GM18505 (cell line): ENCODE measurements around the gene SLC27A3.
A peak's percentile ranks its signal among the peaks of the same experiment; 100 is the strongest.

Source experiments
- ATAC-seq: cut with Tn5 transposase; IDR thresholded peaks from one replicate; pipeline ENCODE4 v1.9.1; 2021; ENCODE audit not compliant: unreplicated experiment
- POLR2A ChIP-seq: IDR thresholded peaks from 4 replicates; pipeline ENCODE4 v1.6.1; 2011; ENCODE audit warnings: borderline replicate concordance; ENCODE audit not compliant: insufficient read depth, insufficient read length; ENCODE audit errors: extremely low read depth

Gene SLC27A3

GRCh38 chr1:153783233-153784190 is 8.3 kb downstream of the SLC27A3 start:
- peak; percentile 85 for ATAC-seq
- TF ChIP-seq POLR2A = peak; percentile 98

GRCh38 chr1:153786038-153786790 is 11.0 kb downstream of the SLC27A3 start:
- TF ChIP-seq POLR2A = no peak
- no peak for ATAC-seq

- TF ChIP-seq POLR2A = no peak
- no peak for ATAC-seq
Observed at GRCh38 chr1:153789478-153790034, 14.3 kb downstream of the SLC27A3 start.

GRCh38 chr1:153790313-153790965 is 15.2 kb downstream of the SLC27A3 start:
- no peak for TF ChIP-seq POLR2A
- peak; percentile 16 for ATAC-seq

GRCh38 chr1:153790966-153791647 is 15.9 kb downstream of the SLC27A3 start:
- TF ChIP-seq POLR2A = peak; percentile 43
- ATAC-seq = peak; percentile 75

GRCh38 chr1:153791648-153792253 is 16.5 kb downstream of the SLC27A3 start:
- no peak for TF ChIP-seq POLR2A
- peak; percentile 3 for ATAC-seq

- no peak for ATAC-seq
- no peak for TF ChIP-seq POLR2A
Observed at GRCh38 chr1:153792631-153793041, 17.4 kb downstream of the SLC27A3 start.

GRCh38 chr1:153793261-153793972 is 18.2 kb downstream of the SLC27A3 start:
- TF ChIP-seq POLR2A = no peak
- no peak for ATAC-seq

GRCh38 chr1:153793973-153794615 is 18.9 kb downstream of the SLC27A3 start:
- no peak for TF ChIP-seq POLR2A
- no peak for ATAC-seq

- no peak for TF ChIP-seq POLR2A
- ATAC-seq = no peak
Observed at GRCh38 chr1:153794624-153795329, 19.6 kb downstream of the SLC27A3 start.

- no peak for TF ChIP-seq POLR2A
- ATAC-seq = no peak
Observed at GRCh38 chr1:153795330-153795837, 20.2 kb downstream of the SLC27A3 start.
